GM23248 (cell line): ENCODE data around the gene POP7.

Experiments
- EZH2 ChIP-seq: fragments of 200-600 bp; sonication (generic); IDR thresholded peaks from 2 replicates; pipeline ENCODE4 v1.6.1; 2018; ENCODE audit warnings: antibody characterized with exemption, mild to moderate bottlenecking; ENCODE audit not compliant: insufficient read depth, poor library complexity, severe bottlenecking
- EZH2phosphoT487 ChIP-seq: fragments of 200-600 bp; sonication (generic); IDR thresholded peaks from 2 replicates; pipeline ENCODE4 v1.6.1; 2018; ENCODE audit warnings: antibody characterized with exemption, moderate library complexity, mild to moderate bottlenecking, low read depth; ENCODE audit not compliant: insufficient read depth

DNA sequence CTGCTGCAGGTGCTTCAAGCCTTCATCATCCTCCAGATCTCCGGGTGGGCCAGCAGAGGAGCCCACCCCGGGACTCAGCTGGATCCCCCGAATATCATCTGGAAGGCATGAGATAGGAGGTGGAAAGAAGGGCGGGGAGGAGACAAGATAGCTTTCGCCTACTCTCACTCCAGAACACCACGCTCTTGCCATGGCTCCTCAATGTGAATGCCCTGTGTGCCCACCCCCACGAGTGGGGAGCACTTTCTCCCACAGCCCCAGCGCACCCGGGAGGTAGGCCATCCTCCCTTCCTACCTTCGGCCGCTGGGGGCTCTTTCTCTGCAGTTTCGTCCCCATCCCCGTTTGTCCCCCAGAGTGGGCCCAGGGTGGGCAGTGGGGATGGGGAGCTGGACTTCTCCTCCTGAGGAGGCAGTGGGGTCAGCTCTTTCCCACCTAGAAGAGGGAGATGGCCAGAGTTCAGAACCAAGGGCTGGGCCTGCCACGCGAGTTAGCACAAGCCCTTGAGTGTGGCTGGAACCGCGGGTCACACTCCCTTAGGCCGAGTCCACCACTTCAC lies 20.8 kb upstream of the POP7 start:
- TF ChIP-seq EZH2 (no peak), EZH2phosphoT487 (no peak)
